DND-41 (cell line): ENCODE data around the gene IFRD2.

Experiments used
- EZH2 ChIP-seq: IDR thresholded peaks from 3 replicates; pipeline ENCODE4 v1.6.1; 2012; ENCODE audit warnings: borderline replicate concordance, low read depth, mild to moderate bottlenecking, moderate library complexity, low read length, inconsistent platforms; ENCODE audit not compliant: severe bottlenecking
- TF ChIP-seq, protein P1 (sequence below): IDR thresholded peaks from 2 replicates; pipeline ENCODE4 v1.5.1; 2012; ENCODE audit warnings: borderline replicate concordance, low read length, moderate library complexity, mild to moderate bottlenecking; ENCODE audit not compliant: poor library complexity, severe bottlenecking; ENCODE audit errors: extremely low read depth

DNA sequence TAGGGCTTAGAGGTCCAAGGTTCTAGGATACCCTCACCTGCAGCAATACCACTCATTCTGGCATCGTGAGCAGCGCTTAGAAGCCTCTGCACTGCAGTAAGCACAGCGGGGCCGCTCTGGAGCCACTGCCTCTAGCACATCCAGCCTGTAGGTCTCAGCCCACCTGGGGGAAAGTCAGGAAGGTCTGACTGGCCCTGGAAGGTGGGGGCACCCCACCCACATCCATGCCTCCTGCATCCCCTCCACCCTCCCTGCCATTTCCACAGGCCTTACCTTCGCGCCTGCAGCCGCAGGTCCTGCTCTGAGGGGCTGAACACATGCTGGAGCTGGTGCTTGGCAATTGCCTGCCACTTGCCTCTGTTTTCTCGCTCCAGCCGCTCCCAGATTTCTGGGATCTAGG is 49.3 kb upstream of the IFRD2 start:
- TF ChIP-seq, protein P1, sequence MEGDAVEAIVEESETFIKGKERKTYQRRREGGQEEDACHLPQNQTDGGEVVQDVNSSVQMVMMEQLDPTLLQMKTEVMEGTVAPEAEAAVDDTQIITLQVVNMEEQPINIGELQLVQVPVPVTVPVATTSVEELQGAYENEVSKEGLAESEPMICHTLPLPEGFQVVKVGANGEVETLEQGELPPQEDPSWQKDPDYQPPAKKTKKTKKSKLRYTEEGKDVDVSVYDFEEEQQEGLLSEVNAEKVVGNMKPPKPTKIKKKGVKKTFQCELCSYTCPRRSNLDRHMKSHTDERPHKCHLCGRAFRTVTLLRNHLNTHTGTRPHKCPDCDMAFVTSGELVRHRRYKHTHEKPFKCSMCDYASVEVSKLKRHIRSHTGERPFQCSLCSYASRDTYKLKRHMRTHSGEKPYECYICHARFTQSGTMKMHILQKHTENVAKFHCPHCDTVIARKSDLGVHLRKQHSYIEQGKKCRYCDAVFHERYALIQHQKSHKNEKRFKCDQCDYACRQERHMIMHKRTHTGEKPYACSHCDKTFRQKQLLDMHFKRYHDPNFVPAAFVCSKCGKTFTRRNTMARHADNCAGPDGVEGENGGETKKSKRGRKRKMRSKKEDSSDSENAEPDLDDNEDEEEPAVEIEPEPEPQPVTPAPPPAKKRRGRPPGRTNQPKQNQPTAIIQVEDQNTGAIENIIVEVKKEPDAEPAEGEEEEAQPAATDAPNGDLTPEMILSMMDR, result no peak
- no peak for TF ChIP-seq EZH2
